GDM1 (cell line): ENCODE measurements around the gene COMMD6.
"Not testable (repeated sequence)": the region's sequence is repeated elsewhere in the genome, so short reads cannot be mapped to it uniquely, and the experiment has no call there.

Source experiments
- DNase-seq: peaks from one replicate; lab custom pipeline; 2025; lab: John Stamatoyannopoulos, UW

The COMMD6 gene

DNA sequence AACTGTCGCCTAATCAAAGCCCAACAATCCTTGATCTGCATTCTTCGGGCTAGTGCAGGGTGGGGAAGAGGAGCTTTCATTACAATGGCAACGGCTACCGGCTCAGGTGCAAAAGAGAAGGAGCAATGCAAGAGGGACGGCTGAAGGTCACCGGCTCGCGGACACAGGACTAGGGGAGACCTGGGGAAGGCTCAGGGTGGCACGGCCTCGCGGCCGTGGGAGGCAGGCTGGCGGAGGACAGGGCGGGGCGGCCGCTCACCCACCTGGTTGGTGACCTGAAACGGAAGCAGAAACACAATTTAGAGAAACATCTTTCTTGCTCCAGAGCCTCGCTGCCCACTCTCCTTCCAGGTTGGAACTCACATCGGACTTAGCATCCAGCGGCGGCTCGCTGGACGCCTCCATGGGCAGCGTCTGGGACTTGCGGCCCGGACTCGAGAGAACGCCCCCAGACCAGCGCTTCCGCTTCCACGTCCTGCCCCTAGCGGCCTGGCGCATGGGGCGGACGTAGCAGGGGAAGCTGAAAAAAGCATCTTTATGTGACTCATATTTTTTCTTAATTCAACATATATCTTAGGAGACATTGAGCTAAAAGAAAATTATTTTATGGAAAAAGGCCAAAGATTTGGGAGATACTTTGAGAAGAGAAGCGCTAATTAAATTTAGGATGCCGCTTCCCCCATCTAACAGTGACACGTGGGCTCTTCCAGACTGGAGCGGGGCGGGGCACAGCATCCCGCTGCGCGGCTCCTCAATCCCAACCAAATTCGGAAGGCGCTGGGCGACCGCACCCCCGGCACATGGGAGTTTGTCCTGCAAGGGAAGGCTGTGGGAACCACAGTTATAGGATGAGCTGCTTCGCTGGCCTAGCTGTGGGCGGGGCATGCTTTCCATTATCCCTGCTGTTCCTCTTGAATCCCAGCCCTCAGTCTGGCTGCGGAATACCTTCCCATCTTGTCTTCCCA lies at the start of gene COMMD6:
TSS of gene COMMD6 (minus strand) at position 441 of the 965 bp plus-strand sequence. CDS start at position 405, 36 bp downstream.
- peak; percentile 75 for DNase-seq

DNA sequence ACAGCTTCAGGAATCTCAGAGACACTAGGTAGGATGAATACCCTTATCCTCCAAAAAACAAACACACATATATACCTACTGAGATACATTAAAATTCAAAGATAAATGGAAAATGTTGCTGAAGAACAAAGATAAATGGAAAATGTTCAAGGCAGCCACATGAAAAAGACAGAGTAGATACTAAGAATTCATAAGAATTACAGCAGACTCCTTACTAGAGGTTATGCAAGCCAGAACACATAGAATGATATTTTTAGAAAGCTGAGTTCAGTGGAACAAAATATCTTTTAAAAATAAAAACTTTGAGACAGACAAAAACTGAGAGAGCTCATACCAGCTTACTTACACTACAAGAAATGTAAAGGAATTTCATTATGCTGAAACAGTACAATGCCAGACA lies 47.5 kb upstream of the COMMD6 start:
- no peak for DNase-seq

DNA sequence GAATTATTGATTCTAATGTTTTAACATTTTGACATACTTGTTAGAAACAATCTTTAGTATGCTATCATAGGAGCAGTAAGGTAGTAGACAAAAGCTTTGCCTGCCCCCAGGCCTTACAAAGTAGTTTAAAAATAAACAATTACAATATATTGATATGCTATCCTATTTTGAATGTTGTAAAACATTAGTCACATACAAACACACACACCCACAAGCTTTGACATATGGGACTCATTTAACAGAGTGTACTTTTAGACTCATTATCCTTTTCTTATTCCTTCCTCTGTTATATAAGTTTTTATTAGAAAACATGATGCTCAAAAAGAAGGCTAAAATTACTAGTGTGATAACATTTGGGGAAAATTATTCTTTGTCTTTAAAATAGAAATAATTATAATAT lies 45.5 kb upstream of the COMMD6 start:
- DNase-seq = no peak

DNA sequence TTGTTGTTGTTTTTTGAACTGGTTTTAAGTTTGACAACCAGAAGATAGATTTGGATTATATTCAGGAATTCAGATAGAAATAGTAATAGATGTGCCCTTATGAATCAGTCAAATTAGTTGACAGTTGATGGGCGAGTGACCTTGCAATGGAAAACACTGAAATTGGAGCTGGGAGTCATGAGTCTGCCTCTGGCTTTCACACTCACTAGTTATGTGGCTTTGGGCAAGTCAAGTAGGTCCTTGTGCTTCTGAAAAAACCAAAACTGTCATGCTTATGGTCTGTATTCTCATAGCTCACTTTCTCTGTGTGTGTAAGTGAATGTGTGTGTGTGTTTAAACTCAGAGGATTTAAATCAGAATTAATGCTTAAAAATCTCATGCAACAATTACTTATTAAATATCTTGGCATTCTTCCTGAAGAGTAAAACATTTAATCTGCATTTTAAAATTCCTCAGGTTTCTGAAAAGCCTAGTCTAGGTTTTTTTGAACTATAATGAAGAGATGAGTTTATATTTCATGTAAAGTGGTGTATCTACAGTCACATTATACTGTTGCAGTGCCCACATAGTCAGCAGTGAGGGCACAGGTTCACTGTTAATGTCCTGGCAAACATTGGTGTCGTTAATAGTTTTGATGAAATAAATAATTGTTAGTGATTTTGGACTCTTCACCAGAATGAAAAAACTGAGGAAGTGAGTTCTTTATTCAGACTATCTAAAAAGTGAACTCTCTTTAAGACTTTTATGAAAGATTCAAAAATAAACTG lies 44.4 kb upstream of the COMMD6 start:
- no peak for DNase-seq

DNA sequence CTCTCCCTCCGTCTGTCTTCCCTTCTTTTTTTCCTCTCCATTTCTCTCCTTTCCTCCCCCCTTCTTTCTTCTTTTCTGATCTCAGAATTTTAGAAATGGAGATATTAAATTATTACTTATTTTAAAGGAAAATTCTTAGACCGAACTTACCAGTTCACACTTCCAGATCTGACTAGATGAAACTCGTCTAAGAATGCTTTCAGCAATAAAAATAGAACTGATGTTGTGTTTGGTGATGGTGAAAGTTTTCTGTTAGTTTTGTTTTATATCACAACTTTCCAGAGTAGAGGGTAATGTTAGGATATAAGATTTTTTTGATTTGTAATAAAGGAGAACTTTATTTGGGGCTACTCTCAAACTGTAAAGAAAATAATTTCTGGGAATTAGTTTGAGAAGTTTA lies 41.9 kb upstream of the COMMD6 start:
- DNase-seq = no peak

DNA sequence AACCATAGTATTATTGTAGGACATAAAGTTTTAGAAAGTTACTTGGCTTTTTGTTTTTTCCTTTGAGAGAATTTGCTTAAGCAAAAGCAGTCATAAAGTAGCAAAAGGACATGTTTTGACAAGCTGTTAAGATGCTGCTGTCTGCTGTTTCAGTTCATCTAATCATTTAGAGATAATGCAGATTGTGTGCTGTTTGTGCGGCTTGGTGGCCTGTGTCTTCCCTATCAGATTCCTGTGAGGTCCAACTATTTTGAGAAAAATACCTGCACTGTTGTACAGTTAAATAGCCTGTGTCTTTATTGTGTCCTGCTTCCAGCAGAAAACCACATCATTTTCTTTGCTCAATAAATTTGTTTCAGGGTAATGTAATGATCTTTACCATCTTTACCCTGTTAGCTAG lies 31.9 kb upstream of the COMMD6 start:
- DNase-seq = no peak

DNA sequence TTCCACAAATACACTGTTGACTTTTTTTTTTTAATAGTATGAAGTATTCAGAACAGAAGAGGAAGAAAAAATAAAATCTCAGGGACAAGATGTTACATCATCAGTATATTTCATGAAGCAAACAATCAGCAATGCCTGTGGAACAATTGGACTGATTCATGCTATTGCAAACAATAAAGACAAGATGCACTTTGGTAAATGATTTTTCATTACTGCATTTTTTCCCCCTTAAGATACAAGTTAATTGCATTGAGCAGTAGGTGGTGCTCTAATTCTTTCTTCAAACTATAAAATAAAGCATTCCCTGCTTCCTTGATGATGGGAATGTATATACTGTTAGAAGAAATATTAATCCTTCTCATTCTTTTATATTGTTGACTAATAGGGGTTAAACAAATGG lies 29.0 kb upstream of the COMMD6 start:
- DNase-seq = no peak

DNA sequence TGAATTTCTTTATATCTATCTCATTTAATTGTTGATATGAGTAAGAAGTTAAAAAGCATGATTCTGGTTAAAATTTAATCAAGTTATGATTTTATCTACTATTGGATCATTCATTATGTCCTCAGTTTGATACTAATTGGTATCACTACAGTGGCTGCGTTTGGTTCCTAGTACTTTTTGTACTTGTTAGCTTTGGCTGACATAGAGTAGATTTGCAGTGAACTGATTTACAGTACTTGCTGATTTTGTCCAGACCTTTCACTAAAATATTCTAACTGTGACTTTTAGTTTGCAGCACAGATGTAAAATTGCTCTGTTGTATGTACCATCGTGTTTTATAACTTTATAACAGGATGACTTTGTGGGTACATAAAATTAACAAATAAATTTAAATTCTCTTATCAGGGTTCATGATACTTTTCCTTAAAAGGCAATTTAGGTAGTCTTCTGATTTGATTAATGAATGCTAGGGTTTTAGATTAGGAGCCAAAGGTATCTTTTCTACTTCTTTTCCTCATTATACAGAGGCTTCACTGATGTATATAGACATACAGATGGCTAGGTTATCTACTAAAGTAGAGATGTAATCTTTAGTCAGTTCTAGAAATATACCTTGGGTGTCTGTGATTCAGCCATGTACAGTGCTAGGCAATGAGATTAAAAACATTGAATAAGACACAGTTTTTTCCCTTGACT lies 20.7 kb upstream of the COMMD6 start:
- DNase-seq = no peak

DNA sequence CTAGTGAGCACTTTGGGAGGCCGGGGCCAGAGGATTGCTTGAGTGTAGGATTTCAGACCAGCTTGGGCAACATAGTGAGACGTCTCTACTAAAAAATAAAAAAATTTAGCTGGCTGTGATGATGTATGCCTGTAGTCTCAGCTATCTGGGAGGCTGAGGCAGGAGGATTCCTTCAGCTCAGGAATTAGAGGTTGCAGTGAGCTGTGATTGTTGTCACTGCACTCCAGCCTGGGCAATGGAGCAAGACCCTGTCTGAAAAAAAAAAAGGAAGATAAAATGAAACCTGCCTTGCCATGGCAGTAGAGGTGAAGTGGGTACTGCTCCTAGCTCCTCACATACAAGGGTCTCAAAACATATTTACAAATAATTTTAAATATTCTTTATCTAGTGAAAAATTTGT lies 19.3 kb upstream of the COMMD6 start:
- DNase-seq = no peak

DNA sequence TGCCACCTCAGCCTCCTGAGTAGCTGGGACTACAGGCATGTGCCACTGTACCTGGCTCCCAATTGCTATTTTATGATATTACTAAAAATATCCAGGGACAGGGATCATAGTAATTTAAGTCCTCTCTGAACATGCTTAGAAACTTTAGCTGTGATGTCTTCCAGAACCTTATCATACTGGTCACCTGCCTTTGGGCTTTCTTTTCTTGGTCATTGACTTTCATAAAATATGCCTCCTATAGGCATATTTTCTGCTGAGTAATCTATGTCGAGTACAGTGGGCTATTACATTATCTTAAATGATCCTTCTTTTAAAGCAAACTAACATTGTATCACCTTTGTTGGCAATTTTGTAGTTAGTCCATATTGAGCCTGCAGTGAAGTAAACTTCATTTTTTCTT lies 18.2 kb upstream of the COMMD6 start:
- DNase-seq = no peak

DNA sequence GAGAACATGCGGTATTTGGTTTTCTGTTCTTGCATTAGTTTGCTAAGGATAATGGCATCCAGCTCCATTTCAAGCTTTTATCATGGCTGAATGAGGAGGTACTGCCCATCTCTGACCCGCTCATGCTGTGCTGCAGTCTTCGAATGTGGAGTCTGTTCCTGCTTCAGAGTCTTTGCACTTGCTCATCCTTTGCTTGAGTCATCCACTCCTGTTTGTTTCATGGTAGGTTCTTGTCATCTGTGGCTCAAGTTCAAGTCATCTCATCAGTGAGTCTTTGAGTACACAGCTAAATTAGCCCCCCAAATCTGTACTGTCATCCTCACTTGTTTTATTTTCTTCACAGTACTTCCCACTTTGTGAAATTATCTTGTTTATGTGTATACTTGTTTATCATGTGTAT lies 17.3 kb upstream of the COMMD6 start:
- DNase-seq = no peak

DNA sequence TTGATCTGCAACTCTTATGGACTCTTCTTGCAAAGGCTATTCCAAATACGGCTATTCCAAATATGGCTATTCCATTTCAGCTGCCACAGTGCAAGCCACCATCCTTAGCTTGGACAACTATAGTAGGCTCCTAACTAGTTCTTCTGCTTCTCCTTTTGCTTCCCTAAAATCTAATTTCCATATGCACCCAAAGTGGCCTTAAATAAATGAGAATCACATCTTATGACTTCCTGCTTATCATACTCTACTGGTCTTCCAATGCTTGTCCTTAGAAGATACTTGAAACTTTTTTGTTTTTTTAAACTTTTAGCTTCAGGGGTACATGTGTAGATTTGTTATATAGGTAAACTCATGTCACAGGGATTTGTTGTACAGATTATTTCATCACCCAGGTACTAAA lies 16.8 kb upstream of the COMMD6 start:
- DNase-seq = no peak

DNA sequence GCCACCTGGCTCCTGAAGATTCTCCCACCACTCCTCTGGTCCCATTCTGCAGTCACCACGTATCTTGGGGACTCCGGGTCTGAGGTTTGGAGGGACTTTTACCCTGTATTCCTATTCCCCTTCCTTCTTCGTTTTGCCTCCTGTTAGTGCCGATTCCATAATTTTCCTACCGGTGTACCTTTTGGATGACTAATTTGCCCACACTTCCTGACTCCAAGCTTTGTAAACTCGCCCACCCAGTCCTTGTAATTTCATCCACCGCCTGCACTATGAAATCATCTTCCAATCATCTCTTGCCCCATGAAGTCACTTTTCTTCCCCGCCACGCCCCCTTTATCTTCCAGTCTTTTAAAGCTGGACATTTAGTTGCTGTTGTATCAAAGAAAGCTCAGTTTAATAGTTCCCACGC lies 12.5 kb upstream of the COMMD6 start:
- no peak for DNase-seq

DNA sequence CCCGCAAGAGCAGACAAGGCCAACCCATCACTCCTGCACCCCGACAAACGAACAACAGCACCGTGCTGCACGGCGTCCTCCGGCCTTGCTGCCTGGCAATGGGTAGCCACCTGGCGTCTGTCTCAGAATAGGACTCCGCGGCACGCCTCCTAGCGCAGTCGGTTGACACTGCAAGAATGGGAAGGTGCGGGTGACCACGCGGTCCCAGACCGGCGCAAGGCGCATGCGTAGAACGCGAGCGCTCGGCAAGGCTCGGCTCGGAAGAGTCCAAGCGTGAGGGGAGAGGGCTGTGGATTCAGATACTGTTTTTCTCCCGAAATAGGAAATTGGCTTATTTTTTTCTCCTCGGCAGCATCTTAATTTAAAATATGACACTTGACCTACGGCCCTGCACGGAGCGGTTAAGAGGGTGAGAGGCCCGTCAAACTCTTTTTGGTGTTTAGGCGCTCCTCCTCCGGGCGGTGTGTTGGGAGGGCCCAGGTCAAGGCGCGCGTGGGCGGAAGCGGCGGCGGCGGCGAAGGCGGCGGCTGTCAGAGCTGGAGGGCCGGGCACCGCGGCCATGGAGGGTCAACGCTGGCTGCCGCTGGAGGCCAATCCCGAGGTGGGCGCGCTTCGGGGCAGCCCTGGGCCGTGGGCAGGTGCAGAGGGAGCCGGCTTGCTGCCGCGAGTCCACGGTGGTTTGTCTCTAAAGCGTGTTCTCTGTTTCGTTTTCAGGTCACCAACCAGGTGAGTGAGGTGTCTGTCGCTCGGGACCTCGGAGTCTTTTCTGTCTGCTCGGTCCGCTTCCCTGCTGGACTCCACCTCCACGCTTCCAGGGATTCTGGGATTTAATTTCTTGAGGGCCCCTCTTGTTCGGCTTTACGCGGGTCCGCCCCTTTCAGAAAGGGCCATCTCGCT lies 11.9 kb upstream of the COMMD6 start, which contains the start of gene UCHL3:
TSS of gene UCHL3 (plus strand) at position 530 of the 897 bp plus-strand sequence. CDS start at position 560, 30 bp downstream.
- peak; percentile 98 for DNase-seq

DNA sequence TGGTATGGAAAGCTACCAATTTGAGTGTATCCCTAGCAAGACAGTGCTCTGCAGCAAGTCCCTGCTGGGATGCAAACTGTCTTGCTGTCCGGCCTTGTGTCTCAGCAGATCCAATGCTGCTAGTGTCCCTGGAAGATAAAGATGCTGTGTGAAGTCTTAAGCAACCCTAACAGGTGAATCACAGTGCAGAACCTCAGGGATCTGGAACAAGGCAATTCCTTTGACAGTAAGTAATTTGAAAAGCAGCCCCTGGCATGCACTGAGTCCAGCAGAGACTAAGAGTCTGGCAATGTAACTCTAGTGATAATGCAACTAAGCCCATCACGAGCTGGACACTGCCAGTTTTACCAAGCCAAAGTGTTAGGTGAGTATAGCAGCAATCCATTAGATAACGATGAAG lies 10.3 kb upstream of the COMMD6 start:
- no peak for DNase-seq

DNA sequence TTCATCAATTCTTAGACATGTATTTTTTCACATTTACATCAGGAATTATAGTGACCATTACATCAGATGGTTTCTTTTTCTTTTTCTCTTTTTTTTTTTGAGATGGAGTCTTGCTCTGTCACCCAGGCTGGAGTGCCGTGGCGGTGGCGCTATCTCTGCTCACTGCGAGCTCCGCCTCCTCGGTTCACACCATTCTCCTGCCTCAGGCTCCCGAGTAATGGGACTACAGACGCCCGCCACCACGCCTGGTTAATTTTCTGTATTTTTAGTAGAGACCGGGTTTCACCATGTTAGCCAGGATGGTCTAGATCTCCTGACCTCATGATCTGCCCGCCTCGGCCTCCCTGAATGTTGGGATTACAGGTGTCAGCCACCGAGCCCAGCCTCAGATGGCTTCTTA lies 7.7 kb upstream of the COMMD6 start:
- not testable (repeated sequence) for DNase-seq

DNA sequence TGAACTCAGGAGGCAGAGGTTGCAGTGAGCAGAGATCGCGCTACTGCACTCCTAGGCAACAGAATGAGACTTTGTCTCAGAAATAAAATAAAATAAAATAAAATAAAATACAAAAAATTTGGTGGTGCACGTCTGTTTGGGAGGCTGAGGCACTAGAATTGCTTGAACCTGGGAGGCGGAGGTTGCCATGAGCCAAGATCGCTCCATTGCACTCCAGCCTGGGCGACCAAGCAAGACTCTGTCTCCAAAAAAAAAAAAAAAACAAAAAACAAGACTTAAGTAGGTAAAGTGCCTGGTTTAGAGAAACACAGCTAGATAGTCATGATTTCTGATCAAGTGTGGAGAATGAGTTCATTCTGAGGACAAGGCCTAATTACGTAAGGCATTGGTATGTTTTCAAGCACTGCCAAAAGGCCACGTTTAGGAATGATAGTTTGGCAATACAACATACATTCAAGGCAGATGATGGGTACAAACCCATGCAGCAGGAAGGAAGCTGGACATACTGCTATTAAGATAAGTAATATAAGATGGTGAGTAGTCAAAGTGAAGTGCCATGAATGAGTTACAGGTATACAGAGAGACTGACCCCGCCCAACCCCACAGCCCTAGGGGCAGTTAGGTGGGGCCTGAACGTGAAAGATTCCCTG lies 7.2 kb upstream of the COMMD6 start:
- DNase-seq = no peak

DNA sequence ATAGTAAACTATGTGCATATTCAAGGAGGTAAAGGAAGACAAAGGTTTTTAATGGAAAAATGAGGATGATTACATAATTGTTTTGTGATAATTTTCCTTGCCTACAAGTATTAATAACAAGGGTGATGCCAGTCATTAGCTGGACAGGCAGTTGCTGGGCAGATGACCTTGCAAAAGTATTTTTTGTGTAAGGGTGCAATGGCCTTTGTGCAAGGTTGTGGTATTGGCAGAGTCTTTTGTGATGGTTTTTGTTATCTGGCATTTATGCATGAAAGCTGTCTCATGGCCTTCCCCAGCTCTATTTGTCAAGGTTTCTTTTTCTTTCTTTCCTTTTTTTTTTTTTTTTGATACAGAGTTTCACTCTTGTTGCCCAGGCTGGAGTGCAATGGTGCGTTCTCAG lies 4.3 kb upstream of the COMMD6 start:
- no peak for DNase-seq

DNA sequence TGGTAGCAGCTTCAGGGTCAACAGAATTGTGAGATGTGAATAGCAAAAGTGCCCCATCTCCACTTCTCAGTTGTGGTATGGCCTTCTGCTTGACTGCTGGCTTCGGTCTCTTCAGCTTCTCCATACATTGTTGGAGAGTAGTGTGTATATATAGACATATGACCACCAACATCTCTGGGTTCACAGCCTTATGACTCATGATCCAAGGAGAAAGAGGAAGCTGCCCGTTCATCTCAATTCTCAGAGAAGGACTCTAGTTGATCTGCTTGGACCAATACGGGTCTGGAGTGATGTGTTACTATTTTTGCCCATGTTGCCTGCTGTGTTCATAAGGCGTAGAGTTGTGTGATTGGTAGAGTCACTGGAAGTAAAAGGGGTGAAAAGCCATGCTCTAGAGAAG lies 3.6 kb upstream of the COMMD6 start:
- DNase-seq = peak; percentile 89

DNA sequence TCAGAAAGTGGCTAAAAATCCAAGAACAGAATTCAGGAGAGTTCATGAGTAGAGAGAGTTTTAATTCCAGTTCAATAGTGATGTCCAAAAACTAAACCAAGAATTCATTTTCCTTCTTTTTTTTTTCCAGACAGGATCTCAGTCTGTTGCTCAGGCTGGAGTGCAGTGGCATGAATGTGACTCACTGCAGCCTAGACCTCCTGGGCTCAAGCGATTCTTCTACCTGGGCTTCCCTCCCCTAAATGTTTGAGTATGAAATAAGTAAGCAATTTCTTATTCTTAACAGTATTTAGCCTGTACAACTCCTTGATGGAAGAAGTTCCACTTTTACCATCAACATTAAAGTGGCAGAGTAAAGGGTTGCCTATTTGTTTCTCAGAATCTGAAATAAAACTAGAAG lies 3.8 kb downstream of the COMMD6 start:
- no peak for DNase-seq

DNA sequence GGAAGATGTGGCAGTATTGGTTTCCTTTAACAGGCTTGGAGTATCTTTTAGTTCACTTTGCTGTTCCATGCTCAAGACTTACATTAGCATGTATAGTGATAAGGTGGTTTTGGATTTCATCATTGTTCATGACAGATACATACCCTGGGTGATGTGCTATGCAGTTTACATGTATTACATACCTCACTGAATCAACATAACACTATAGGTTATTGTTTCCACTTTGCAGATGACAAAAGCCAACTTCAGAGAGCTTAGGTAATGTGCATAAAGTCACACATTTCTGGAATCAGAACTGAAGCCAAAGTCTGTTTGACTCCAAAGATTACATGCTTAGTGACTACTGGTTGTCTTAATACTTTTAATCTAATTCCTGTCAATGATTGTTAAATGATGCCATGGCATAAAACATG lies 7.1 kb downstream of the COMMD6 start:
- DNase-seq = no peak
